K562 (cell line): ENCODE results near the gene CREB5. TPM values are rescaled to one million over a fixed set of nuclear protein-coding genes. Genes with fewer than 3 reads are reported as not detected.

Experiments
- BCL6 ChIP-seq: fragments of 250-450 bp; sonication (Bioruptor Pico); IDR thresholded peaks from 2 replicates; pipeline ENCODE4 v1.4.0; 2020
- KLF10 ChIP-seq: fragments of 250-450 bp; sonication (Bioruptor Pico); IDR thresholded peaks from 2 replicates; pipeline ENCODE4 v1.6.1; 2021; ENCODE audit warnings: matching md5 sums
- SIX5 ChIP-seq, 2 experiments: IDR thresholded peaks; 2 replicates each; pipeline ENCODE4 v1.6.1; 2011; ENCODE audit warnings: low read length in 2 of 2, borderline replicate concordance in 1 of 2, low read depth in 1 of 2, mild to moderate bottlenecking in 1 of 2, moderate library complexity in 1 of 2; ENCODE audit not compliant: insufficient read depth in 1 of 2
- TCFL5 ChIP-seq: fragments of 250-450 bp; sonication (Bioruptor Pico); conservative IDR thresholded peaks from 2 replicates; pipeline ENCODE4 v1.6.1; 2021; ENCODE audit warnings: mild to moderate bottlenecking, moderate library complexity, matching md5 sums
- TEAD4 ChIP-seq, 2 experiments: sonication (generic) in 1 of 2; formaldehyde crosslinking in 1 of 2; IDR thresholded peaks; 2 replicates each; pipeline versions ENCODE4 v1.6.1 to v1.8.0; 2012 to 2022; ENCODE audit warnings: borderline replicate concordance in 1 of 2, inconsistent platforms in 1 of 2, low read length in 1 of 2, mild to moderate bottlenecking in 1 of 2, missing genetic modification reagents in 1 of 2
- ZBTB40 ChIP-seq, 2 experiments: fragments of 450-650 bp in 1 of 2; sonication (generic) in 1 of 2; formaldehyde crosslinking in 1 of 2; IDR thresholded peaks; 2 replicates each; pipeline versions ENCODE4 v1.7.1 to v1.9.0; 2016 to 2022; ENCODE audit warnings: inconsistent platforms in 1 of 2, mild to moderate bottlenecking in 1 of 2, missing genetic modification reagents in 1 of 2
- ZBTB7A ChIP-seq: IDR thresholded peaks from 2 replicates; pipeline ENCODE4 v1.6.1; 2011; ENCODE audit warnings: low read depth, mild to moderate bottlenecking, low read length, moderate library complexity, borderline replicate concordance; ENCODE audit not compliant: control insufficient read depth
- ZNF311 ChIP-seq: fragments of 250-450 bp; sonication (Bioruptor Pico); IDR thresholded peaks from 2 replicates; pipeline ENCODE4 v1.4.0; 2020; ENCODE audit warnings: mild to moderate bottlenecking, moderate library complexity
- ZNF512 ChIP-seq: IDR thresholded peaks from 2 replicates; pipeline ENCODE4 v1.6.1; 2016; ENCODE audit warnings: missing genetic modification characterization, missing compliant biosample characterization
- ZNF766 ChIP-seq: fragments of 200-800 bp; sonication (Bioruptor generic); conservative IDR thresholded peaks from 2 replicates; pipeline ENCODE4 v1.6.1; 2016; ENCODE audit warnings: missing genetic modification characterization, missing compliant biosample characterization
- polyA plus RNA-seq, 8 experiments: library from polyadenylated mRNA; depleted of rRNA in 4 of 8; stranded (reverse) in 5 of 8; unstranded in 3 of 8; fragments of >200 nt; fragmentation: Nextera tagmentation in 2 of 8; fragmentation: Illumina TruSeq in 1 of 8; extraction: Ambion mirVana in 2 of 8; extraction: Trizol in 1 of 8; gene quantifications; 2 replicates each; pipeline versions ENCODE4 v1.2.1 to v1.2.3, GENCODE V29; 2011 to 2014; ENCODE audit warnings: inconsistent platforms in 1 of 8, missing spikeins in 1 of 8
- total RNA-seq, 7 experiments: library from RNA; depleted of rRNA in 6 of 7; stranded (reverse); fragments of >200 nt in 6 of 7; fragmentation: Illumina TruSeq in 2 of 7; extraction: Trizol in 2 of 7; gene quantifications; 2 replicates each; pipeline versions ENCODE4 v1.2.1 to v1.2.3, GENCODE V29; 2011 to 2021; ENCODE audit warnings: low replicate concordance in 1 of 7

CREB5 gene
- total and polyA plus RNA-seq, 9 of the 15 experiments (the other 6 are each of a cell fraction or from before 2014, with no cell fraction given): 0.33 to 6.4 (median 1.8) TPM

- TF ChIP-seq ZBTB40 (IDR thresholded peaks at IDR 0.05): no peak
- TF ChIP-seq ZBTB40 (CRISPR knock-in tag; IDR thresholded peaks at IDR 0.05): no peak
- TF ChIP-seq ZNF311 (CRISPR knock-in tag): no peak
- no peak for TF ChIP-seq ZBTB7A
- no peak for TF ChIP-seq TCFL5 (CRISPR knock-in tag)
- no peak for TF ChIP-seq SIX5 (IDR thresholded peaks at IDR 0.05; ENCODE audit: borderline replicate concordance in 1 of 2, insufficient read depth in 1 of 2, low read depth in 1 of 2, low read length in 2 of 2)
- TF ChIP-seq BCL6 (CRISPR knock-in tag): no peak
- no peak for TF ChIP-seq ZNF512
- TF ChIP-seq TEAD4 (IDR thresholded peaks at IDR 0.05; ENCODE audit: low read length): no peak
- TF ChIP-seq TEAD4 (CRISPR knock-in tag; IDR thresholded peaks at IDR 0.05; ENCODE audit: borderline replicate concordance): no peak
- no peak for TF ChIP-seq KLF10 (CRISPR knock-in tag)
- no peak for TF ChIP-seq ZNF766
These were observed 16.9 kb upstream of the CREB5 start (continued) for GRCh38 chr7:28395404-28395803.
